GM21390 (cell line): ENCODE data around the gene DRC7.
"Not testable (repeated sequence)": the region's sequence is repeated elsewhere in the genome, so short reads cannot be mapped to it uniquely, and the experiment has no call there.

Source experiments
- ATAC-seq: cut with Tn5 transposase; IDR thresholded peaks from one replicate; pipeline ENCODE4 v1.9.1; 2021; ENCODE audit not compliant: unreplicated experiment

The DRC7 gene

DNA sequence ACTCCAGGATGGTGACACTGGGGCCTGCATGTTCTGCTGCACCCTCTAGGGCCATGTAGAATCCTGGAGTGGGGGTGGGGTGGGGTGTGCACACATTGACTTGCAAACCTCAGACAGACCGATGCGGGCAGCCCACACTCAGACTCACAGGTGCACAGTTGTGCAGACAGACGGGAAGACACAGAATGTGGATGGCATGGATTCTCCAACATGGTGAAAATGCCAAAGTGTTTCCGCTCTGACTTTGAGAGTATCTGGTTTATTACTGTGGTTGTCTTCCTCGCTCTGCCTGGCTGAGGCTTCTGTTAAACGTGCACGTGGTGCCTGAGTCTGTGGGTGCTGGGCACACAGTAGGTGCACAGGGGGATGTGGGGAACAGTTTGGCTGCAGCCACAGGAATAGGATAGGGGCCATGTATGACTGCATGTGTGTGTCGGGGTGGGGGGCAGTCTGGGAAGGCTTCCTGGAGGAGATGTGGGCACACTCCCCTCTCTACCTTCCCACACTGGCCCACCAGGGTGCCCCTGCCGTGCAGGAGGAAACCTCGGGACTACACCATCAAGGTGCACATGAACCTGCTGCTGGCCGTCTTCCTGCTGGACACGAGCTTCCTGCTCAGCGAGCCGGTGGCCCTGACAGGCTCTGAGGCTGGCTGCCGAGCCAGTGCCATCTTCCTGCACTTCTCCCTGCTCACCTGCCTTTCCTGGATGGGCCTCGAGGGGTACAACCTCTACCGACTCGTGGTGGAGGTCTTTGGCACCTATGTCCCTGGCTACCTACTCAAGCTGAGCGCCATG is 35.5 kb upstream of the DRC7 start:
- no peak for ATAC-seq

DNA sequence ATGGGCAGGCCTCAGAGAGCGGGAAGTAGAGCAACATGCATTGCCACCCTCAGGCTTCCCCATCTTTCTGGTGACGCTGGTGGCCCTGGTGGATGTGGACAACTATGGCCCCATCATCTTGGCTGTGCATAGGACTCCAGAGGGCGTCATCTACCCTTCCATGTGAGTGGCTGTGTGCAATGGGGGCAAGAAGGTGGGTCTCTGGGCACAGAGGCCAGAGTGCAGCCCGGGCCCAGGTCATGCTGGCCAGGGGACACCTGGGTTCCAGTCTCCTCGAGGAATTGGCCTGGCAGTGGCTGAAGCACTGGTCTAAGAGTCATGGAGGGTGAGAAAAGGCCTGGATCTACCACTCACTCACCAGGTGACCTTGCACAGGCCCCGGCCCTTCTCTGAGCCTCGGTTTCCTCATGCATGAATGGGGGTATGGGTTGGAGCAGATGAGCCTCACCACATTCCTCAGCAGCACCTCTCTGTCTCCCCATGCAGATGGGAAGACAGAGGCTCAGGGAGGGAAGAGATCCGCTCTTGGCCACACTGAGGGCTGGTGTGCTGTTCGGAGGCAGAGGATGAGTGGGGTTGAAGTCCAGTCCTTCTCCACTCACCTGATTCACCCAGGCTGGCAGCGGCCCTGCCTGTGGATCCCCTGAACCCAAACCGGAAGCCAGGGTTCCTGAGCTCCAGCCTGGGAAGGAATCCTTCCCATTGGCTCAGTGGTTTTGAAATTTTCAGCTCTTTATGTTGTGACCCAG is 33.7 kb upstream of the DRC7 start:
- ATAC-seq: no peak

DNA sequence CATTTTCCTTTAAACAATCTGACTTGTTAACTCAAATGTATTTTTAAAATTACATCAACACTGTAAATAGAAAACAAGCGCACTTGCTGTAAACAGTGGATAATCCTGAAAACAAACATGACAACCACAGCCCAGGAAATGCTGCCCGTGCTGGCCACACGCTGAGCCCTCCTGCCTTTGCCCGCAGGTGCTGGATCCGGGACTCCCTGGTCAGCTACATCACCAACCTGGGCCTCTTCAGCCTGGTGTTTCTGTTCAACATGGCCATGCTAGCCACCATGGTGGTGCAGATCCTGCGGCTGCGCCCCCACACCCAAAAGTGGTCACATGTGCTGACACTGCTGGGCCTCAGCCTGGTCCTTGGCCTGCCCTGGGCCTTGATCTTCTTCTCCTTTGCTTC is 33.1 kb upstream of the DRC7 start:
- no peak for ATAC-seq

DNA sequence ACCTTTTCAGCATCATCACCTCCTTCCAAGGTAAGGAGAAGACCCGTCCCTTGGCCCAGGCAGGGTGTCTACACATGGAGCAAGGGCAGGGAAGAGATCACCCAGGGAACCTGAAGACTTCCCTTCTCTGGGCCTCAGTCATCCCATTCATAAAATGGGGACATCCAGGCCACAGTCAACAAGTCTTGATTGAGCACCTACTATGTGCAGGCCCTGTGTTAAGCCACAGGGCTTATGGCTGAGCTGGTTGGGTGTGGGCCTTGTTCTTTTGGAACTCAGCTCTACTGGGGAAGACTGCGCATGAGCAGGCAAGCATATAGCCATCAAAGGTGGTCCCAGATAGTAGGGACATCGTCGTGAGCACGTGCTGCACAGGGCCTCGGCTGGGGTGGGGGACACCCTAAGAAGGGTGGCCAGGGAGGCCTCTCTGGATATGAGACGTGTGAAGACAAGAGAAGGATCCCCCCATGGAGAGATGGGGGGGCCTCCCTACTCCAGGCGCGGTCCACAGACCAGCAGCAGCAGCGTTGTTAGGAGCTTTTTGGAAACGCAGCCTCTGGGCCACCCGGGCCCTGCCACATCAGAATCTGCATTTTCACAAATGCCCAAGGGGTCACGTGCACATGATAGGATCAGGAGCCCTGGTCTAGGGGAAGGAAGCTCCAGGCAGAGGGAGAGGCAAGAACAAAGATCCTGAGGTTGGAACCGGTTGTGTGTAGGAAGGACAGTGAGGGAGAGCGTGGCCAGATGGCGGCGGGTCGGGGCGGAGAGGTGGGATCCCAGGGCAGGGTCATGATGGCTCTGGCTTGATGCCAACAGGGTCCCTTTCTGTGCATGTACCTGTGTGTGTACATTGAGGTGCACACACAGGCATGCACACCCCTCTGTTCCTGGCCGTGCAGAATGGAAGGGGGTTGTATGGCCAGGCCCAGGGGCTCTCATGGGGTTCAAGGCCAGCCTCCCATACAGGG is 32.4 kb upstream of the DRC7 start:
- no peak for ATAC-seq

DNA sequence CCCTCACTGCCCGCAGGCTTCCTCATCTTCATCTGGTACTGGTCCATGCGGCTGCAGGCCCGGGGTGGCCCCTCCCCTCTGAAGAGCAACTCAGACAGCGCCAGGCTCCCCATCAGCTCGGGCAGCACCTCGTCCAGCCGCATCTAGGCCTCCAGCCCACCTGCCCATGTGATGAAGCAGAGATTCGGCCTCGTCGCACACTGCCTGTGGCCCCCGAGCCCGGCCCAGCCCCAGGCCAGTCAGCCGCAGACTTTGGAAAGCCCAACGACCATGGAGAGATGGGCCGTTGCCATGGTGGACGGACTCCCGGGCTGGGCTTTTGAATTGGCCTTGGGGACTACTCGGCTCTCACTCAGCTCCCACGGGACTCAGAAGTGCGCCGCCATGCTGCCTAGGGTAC is 31.2 kb upstream of the DRC7 start:
- ATAC-seq: no peak

DNA sequence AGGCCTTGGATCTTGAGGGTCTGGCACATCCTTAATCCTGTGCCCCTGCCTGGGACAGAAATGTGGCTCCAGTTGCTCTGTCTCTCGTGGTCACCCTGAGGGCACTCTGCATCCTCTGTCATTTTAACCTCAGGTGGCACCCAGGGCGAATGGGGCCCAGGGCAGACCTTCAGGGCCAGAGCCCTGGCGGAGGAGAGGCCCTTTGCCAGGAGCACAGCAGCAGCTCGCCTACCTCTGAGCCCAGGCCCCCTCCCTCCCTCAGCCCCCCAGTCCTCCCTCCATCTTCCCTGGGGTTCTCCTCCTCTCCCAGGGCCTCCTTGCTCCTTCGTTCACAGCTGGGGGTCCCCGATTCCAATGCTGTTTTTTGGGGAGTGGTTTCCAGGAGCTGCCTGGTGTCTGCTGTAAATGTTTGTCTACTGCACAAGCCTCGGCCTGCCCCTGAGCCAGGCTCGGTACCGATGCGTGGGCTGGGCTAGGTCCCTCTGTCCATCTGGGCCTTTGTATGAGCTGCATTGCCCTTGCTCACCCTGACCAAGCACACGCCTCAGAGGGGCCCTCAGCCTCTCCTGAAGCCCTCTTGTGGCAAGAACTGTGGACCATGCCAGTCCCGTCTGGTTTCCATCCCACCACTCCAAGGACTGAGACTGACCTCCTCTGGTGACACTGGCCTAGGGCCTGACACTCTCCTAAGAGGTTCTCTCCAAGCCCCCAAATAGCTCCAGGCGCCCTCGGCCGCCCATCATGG is 30.5 kb upstream of the DRC7 start:
- ATAC-seq: no peak

DNA sequence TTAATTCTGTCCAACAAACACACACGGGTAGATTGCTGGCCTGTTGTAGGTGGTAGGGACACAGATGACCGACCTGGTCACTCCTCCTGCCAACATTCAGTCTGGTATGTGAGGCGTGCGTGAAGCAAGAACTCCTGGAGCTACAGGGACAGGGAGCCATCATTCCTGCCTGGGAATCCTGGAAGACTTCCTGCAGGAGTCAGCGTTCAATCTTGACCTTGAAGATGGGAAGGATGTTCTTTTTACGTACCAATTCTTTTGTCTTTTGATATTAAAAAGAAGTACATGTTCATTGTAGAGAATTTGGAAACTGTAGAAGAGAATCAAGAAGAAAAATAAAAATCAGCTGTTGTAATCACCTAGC is 30.0 kb upstream of the DRC7 start:
- ATAC-seq: no peak

DNA sequence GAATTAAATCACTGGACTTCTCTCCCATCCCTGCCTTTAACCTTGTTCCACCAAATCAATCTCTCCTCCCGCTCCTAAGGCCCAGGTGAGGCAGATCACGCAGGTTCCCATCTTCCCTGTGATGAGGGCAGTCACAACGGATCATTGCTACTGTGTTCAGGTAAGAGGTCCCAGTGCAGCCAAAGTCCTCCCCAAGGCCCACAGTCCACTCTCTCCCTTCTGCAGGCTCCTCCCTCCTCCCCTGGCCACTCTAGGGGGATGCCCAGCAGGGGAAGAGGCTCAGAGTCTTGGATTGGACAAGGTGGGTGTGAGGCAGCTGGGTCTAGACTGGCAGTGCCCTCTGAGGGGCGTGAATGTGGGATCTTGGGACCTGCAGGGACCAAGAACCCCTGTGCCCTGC is 29.1 kb upstream of the DRC7 start:
- ATAC-seq: no peak

DNA sequence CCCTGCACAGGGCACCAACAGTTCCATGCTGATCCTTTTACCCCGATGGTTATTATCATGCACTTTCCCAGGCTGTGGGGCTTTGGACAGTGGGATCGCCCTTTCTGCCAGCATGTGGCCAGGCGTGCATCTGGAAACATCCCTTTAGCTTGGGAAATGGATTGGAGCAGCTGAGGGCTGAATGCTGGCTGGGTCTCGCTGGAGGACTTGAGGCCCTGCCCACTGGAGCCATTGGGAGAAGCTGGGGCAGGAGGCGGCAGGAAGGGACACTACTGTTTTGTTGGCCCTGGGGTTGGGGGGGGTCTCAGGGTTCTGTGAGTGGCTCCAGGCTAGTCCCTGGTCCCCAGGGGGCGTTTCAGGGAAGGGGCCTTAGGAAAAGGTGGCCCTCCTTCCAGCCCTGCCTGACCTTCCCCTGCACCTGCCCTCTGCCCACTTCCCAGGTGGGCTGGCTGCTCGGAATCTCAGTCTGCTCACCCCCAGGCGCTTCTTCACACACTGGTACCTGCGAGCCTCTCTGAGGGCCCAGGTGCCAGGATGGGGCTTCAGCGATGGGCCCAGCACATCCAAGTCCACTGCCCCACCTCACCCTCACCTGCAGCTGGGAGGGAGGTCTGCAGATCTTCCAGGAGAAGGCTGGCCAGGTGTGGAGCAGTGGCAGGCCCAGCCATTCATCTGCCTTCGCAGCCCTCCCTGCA is 28.1 kb upstream of the DRC7 start:
- ATAC-seq: no peak

DNA sequence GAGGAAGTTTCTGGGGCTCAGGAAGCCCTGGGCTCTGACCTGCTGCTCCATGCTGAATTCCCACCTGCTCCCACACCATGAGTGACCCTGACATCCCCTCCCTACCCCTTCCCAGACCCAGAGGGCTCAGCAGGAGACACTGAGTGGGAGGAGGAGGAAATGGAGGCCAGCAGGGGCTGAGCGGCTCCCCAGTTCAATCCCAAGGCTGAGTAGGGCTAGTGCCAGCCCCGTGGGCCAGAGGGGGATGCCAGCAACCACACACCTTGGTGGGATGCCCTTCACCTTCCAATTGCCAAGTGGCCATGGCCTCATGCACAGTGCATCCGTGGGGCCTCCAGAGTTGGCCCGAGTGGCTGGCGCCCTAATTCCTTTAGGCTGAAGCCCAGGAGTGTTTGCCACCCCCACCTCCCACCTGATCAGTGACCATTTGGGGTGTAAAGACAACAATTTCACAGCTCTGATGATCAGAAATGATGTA is 27.5 kb upstream of the DRC7 start:
- no peak for ATAC-seq

DNA sequence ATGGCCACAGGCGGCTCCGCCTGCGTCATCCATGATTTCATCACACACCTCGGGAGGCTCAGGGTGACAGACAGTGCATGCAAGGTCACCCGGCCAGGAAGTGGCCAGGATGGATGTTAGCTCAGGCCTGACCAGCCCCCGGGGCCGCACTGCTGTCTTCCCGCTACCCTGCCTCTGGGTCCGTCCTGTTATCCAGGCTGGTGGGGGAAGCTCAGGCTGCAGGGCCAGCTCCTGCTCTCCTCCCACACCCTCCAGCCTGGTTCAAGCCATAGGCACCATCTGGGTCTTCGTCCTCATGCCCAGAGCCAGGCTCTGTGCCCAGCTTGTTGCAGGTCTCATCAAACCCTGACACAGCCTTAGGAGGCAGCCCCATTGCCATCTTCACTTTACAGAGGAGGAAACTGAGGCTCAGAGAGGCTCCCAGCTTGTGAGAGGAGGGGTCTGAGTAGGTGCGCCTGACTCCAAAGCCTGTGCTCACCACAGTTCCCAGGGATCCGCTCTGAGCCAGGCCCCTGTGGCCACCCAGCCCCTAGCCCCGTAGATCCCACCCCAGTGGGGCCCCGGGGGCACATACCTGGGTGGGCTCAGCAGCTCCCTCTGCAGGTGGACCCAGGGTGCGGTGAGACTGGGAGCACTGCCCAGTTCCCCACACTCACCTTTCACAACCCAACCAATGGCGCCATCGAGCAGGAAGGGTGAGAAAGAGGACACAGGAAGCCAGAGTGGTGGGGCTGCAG is 26.9 kb upstream of the DRC7 start:
- no peak for ATAC-seq

DNA sequence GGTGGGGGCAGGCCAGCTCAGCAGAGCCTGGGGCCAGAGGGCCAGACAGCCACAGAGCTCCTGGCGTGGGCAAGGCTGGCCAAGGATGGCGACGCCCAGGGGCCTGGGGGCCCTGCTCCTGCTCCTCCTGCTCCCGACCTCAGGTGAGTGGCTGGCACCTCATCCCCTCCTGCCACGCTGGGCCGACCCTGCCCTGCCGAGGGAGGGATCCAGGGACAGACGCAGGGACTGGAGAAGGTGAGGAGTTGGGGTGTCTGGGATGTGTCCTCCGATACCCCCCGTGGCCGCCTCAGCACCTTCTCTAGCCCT is 26.4 kb upstream of the DRC7 start, which contains the start of gene ADGRG3:
Gene ADGRG3, plus strand, starts transcription at position 44 of the 309 bp plus-strand sequence. Its CDS starts 42 bp downstream, at position 86.
- no peak for ATAC-seq

DNA sequence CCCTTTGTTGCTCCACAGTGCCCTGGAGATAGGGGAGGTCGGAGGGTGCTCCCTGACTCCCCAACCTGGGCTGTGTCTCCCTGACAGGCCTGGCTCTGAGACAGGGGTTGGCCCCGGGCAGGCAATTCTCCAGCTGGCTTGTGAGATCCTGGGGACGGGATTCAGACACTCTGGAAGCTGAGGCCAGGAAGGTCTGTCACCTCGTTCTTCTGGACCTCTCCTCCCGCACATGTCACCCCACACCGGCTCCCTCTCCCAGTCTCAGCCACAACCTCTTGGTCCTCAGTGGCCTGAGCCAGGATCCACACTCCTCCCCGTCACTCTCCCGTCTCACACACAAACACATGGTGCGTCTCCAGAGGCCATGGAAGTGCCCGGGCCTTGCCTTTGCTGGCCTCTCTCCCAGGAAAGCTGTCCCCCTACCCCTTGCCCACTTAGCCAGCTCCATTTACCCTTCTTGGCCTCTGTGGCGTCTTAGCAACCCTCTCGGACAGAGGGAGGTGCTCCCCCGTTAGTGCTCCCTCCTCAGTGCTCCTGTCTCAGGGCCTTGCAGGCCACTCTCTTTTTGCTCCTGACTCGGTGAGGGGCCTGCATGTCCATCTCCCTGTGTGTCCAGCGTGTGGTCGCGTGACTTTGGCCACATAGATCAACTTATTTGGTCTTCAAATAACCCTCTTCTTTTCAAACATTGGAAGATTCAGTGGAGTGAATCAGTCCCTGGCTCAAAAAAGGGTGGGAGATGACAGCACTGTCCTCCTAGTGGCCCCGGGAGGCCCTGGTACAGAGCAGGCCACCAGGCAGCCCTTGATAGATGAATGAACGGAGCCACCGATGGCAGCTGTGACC is 25.8 kb upstream of the DRC7 start:
- ATAC-seq: no peak

DNA sequence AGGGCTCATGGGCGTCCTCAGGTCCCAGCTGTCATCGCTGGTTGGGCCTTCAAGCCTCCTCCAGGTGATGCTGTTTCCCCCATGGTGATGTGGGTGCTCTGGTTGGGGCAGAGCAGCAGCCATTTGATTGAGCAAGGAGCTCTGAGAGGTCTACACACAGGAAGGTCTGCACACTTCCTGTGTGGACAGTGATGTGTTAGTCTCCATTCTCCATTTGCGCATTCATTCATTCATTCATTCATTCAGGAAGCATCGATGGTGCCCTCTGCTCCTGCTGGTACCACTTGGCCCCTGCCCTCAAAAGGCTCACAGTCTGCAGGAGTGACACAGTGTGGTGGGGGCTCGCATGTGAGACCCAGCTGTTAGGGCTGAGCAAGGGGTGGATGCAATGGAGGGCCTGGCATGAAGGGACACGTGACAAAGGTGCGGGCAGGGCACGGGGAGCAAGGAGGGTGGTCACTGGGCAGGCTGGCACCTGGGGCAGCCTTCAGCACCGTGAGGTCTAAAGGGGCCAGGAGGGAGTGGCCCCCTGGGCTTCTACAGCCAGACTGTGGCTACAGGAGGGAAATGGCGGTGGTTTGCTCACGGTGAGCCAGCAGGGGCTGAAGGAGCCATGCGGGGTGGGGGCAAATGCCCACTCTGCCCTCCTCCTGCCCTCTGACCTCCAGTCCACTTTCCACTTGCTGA is 25.0 kb upstream of the DRC7 start:
- no peak for ATAC-seq

DNA sequence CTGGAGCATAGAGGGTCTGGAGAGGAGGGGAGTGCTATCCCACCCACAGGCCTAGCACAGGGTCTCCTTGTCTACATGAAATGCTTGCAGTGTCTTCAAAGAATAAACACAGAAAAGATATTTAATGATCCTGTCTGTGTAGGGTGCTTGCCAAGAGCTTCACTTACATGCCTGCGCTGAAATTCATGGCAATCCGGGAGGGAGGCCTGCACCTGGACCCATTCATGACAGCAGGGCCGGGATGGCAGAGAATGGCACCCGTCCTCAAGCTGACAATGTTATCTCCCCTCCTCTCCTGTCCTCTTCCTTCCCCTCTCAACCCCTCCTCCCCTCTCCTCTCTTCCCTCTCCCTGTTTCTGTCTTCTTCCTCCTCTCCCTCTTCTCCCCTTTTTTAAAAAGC is 24.4 kb upstream of the DRC7 start:
- no peak for ATAC-seq

DNA sequence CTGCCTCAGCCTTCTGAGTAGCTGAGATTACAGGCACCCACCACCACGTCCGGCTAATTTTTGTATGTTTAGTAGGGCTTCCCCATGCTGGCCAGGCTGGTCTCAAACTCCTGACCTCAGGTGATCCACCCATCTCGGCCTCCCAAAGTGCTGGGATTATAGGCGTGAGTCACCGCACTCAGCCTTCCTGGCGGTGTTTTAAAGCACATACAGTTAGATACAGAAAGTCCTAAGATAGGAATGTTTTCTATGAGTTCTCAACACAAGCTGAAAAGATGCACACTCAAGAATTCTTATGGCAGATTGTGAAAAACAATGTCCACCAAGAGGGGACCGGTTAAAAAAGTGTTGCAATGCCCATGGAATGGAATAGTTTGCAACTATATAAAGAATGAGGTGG is 23.2 kb upstream of the DRC7 start:
- ATAC-seq: not testable (repeated sequence)

DNA sequence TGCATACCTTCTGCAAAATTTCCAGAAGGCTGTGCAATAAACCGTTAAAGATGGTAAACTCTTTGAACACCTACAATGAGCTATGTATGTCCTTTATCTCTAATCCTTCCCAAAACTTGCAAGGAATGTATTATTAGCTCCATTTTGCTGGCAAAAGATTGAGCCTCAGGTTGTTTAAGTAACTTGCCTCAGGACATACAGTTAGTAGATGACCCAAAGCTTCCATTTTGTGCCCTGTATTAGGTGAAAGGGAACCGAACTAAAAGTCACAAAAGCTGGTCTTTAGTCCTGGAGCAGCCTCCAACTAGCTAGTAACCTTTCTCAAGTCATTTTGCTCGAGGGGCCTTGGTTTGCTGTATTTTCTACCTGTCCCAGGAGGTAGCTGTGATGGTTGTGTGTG is 22.2 kb upstream of the DRC7 start:
- no peak for ATAC-seq

DNA sequence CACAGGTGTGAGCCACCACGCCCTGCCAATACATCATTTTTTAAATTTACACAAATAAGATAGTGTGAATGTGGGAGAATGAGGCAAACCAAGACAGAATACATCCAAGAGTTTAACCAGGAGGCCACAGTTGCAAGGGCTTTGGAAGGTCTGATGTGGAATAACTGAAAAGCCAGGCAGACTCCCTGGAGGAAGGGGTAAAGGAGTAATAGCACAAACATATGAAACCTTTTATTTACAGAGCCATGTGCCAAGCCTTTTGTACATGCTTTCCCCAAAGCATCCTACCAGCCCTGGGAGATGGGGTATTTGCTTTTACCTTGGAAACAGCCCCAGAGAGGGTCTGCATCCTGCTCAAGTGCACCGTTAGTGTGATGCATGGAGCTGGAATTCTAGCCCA is 21.8 kb upstream of the DRC7 start:
- no peak for ATAC-seq
